ENCODE results near the gene HPF1. TPM values are rescaled to one million over a fixed set of nuclear protein-coding genes. Genes with fewer than 3 reads are reported as not detected.
"Not testable (repeated sequence)": the region's sequence is repeated elsewhere in the genome, so short reads cannot be mapped to it uniquely, and the experiment has no call there.

The HPF1 gene
- total RNA-seq, 1 donor from 2014 or later: 18.9 TPM

GRCh38 chr4:169756971-169757574 lies 671 bp downstream of the HPF1 start:
- no peak for DNase-seq
- Histone ChIP-seq H3K27ac (peak overlapping the region; percentile 52), H3K4me3 (peak overlapping the region; percentile 72), H3K27me3 (no peaks in the 10 kb centered on the region), H3K9me3 (no peaks in the 10 kb centered on the region), H3K36me3 (peaks cover 14% of the 10 kb centered on the region), H3K4me1 (peaks cover 10% of the 10 kb centered on the region)
- no peak for ATAC-seq
- no peak for TF ChIP-seq CTCF (IDR thresholded peaks at IDR 0.05)
- intact Hi-C loops (cut with DNase I): no loop called here

DNA sequence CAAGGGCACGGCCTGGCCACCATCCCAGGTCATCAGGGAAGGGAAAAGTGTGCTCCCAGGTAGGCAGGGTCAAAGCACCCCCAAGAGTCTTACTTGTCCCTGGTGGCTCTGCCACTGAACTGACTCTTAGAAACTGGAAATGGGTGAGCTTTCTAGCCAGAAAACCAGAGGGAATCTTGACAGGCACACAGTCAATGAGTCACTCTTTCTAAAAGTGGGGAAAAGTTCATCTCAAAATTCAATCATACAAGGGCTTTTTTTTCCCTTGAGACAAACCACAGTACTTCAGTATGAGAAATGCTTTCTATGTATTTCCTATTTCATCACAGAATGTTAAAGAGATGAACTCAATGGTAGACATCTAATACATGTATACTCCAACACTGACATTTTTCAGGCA lies 12.5 kb downstream of the HPF1 start:
- no peaks in the 10 kb centered on the region for H3K9me3 ChIP-seq
- peaks cover 27% of the 10 kb centered on the region for H3K36me3 ChIP-seq
- no peak overlapping the region for H3K27ac ChIP-seq
- no peaks in the 10 kb centered on the region for H3K27me3 ChIP-seq
- TF ChIP-seq CTCF (IDR thresholded peaks at IDR 0.05): no peak
- no peak overlapping the region for H3K4me3 ChIP-seq
- ATAC-seq (no peak), DNase-seq (no peak)
- intact Hi-C loops (cut with DNase I): no loop called here
- H3K4me1 ChIP-seq: no peaks in the 10 kb centered on the region

DNA sequence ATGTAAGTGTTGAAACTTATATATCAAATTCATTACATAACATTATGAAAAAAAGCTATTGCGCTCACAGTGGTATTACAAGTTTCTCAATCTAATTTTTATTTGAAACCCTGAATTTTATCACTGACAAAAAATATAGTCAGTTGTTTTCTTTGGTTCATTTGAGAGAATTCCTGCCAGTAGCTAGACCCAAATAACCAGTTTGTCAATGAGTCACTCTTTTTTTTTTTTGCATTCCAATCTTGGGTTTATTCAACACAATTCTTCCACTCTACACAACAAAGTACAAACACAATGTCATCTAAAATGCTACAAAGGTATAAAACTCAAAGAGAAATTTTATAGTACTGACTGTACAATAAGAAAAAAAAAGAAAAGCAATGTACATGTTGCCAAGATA lies 13.1 kb downstream of the HPF1 start:
- Histone ChIP-seq H3K4me1 (no peaks in the 10 kb centered on the region), H3K27me3 (no peaks in the 10 kb centered on the region), H3K4me3 (no peak overlapping the region), H3K36me3 (peaks cover 20% of the 10 kb centered on the region), H3K27ac (no peak overlapping the region), H3K9me3 (no peaks in the 10 kb centered on the region)
- ATAC-seq: no peak
- TF ChIP-seq CTCF (IDR thresholded peaks at IDR 0.05): no peak
- intact Hi-C loops (cut with DNase I): no loop called here
- DNase-seq: no peak

- H3K4me1 ChIP-seq: no peaks in the 10 kb centered on the region
- H3K36me3 ChIP-seq: peaks cover 2% of the 10 kb centered on the region
- no peaks in the 10 kb centered on the region for H3K9me3 ChIP-seq
- ATAC-seq: no peak
- H3K4me3 ChIP-seq: no peak overlapping the region
- intact Hi-C loops (cut with DNase I): no loop called here
- no peak for DNase-seq
- no peak for TF ChIP-seq CTCF (IDR thresholded peaks at IDR 0.05)
- H3K27me3 ChIP-seq: no peaks in the 10 kb centered on the region
- H3K27ac ChIP-seq: no peak overlapping the region
Observed at GRCh38 chr4:169741569-169741968, 16.2 kb downstream of the HPF1 start.

DNA sequence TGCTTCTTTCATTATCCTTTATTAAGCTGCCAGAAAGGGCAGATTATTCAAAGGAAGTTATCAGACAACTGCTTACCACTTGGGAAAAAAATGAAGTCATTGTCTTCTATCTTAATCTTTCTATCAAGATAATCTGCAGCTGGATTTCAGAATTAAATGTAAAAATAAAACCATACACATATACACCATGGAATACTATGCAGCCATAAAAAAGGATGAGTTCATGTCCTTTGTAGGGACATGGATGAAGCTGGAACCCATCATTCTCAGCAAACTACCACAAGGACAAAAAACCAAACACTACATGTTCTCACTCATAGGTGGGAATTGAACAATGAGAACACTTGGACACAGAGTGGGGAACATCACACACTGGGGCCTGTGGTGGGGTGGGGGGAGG lies 19.1 kb downstream of the HPF1 start:
- H3K4me3 ChIP-seq; DNase-seq; ATAC-seq; H3K4me1 ChIP-seq; H3K9me3 ChIP-seq; H3K36me3 ChIP-seq; H3K27ac ChIP-seq; intact Hi-C loops (cut with DNase I); H3K27me3 ChIP-seq: not testable (repeated sequence)

DNA sequence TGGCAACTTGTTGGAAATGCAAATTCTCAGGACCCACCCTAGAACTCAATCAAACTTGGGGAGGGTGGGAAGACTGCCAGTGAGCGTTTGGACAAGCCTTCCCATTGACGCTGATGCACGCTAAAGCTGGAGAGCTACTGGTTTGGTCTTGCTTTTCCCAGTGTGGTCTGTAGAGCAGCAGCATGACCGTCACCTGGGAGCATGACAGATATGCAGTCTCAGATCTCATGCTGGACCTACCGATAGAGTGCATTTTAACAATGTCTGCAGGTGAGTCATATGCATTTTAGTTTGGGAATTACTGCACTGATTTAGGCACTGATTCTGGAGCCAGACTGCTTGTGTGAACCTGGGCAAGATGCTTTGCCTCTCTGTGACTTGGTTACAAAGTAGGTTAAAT lies 27.2 kb downstream of the HPF1 start:
- Histone ChIP-seq H3K36me3 (peaks cover 29% of the 10 kb centered on the region), H3K27me3 (no peaks in the 10 kb centered on the region), H3K27ac (no peak overlapping the region), H3K9me3 (no peaks in the 10 kb centered on the region), H3K4me3 (no peak overlapping the region), H3K4me1 (no peaks in the 10 kb centered on the region)
- DNase-seq: no peak
- ATAC-seq: no peak
- TF ChIP-seq CTCF (IDR thresholded peaks at IDR 0.05): no peak
- intact Hi-C loops (cut with DNase I): no loop called here
